ENCODE results near the gene CLDN9. TPM values are rescaled to one million over a fixed set of nuclear protein-coding genes. Genes with fewer than 3 reads are reported as not detected.

The CLDN9 gene
- total RNA-seq, 2 donors from 2014 or later, result 0.91 TPM; not detected in 1

GRCh38 chr16:3013998-3014690 lies 1.4 kb downstream of the CLDN9 start:
- intact Hi-C loops (cut with DNase I), result no loop called here
- H3K4me1 ChIP-seq (replicated peaks), result peaks cover 7% of the 10 kb centered on the region
- no peak overlapping the region for H3K27ac ChIP-seq
- H3K9me3 ChIP-seq, result no peaks in the 10 kb centered on the region
- no peaks in the 10 kb centered on the region for H3K27me3 ChIP-seq (replicated peaks; ENCODE audit: insufficient read depth)
- no peak overlapping the region for H3K4me3 ChIP-seq
- no peak for DNase-seq (ENCODE audit: low spot score)
- TF ChIP-seq POLR2A (IDR thresholded peaks at IDR 0.05) (no peak), CTCF (IDR thresholded peaks at IDR 0.05) (no peak), POLR2AphosphoS5 (IDR thresholded peaks at IDR 0.05) (no peak)
- 81% methylated on average over 9 of the region's 12 CpGs for WGBS
- H3K36me3 ChIP-seq, result no peaks in the 10 kb centered on the region

GRCh38 chr16:3014971-3015370 lies 2.2 kb downstream of the CLDN9 start:
- Histone ChIP-seq H3K4me3 (no peak overlapping the region), H3K27me3 (replicated peaks; ENCODE audit: insufficient read depth) (no peaks in the 10 kb centered on the region), H3K9me3 (no peaks in the 10 kb centered on the region), H3K36me3 (no peaks in the 10 kb centered on the region), H3K4me1 (replicated peaks) (peaks cover 6% of the 10 kb centered on the region), H3K27ac (no peak overlapping the region)
- intact Hi-C loops (cut with DNase I), result no loop called here
- TF ChIP-seq CTCF (IDR thresholded peaks at IDR 0.05) (no peak), POLR2AphosphoS5 (IDR thresholded peaks at IDR 0.05) (no peak), POLR2A (IDR thresholded peaks at IDR 0.05) (no peak)
- 87% methylated on average over 6 of the region's 6 CpGs for WGBS
- DNase-seq (ENCODE audit: low spot score), result no peak

GRCh38 chr16:3015865-3016521 lies 3.3 kb downstream of the CLDN9 start:
- H3K36me3 ChIP-seq, result no peaks in the 10 kb centered on the region
- H3K9me3 ChIP-seq, result no peaks in the 10 kb centered on the region
- no peak overlapping the region for H3K27ac ChIP-seq
- intact Hi-C loops (cut with DNase I), result no loop called here
- DNase-seq (ENCODE audit: low spot score), result no peak
- WGBS, result 85% methylated on average over 13 of the region's 13 CpGs
- TF ChIP-seq CTCF (IDR thresholded peaks at IDR 0.05) (no peak), POLR2AphosphoS5 (IDR thresholded peaks at IDR 0.05) (no peak), POLR2A (IDR thresholded peaks at IDR 0.05) (no peak)
- H3K4me1 ChIP-seq (replicated peaks), result no peaks in the 10 kb centered on the region
- no peak overlapping the region for H3K4me3 ChIP-seq
- H3K27me3 ChIP-seq (replicated peaks; ENCODE audit: insufficient read depth), result no peaks in the 10 kb centered on the region

GRCh38 chr16:3017344-3017743 lies 4.6 kb downstream of the CLDN9 start:
- H3K4me1 ChIP-seq (replicated peaks), result peaks cover 9% of the 10 kb centered on the region
- no peak overlapping the region for H3K4me3 ChIP-seq
- WGBS, result 60% methylated on average over 19 of the region's 20 CpGs
- H3K27me3 ChIP-seq (replicated peaks; ENCODE audit: insufficient read depth), result no peaks in the 10 kb centered on the region
- no peak overlapping the region for H3K27ac ChIP-seq
- intact Hi-C loops (cut with DNase I), result no loop called here
- no peak for DNase-seq (ENCODE audit: low spot score)
- no peaks in the 10 kb centered on the region for H3K9me3 ChIP-seq
- H3K36me3 ChIP-seq, result no peaks in the 10 kb centered on the region
- TF ChIP-seq POLR2A (IDR thresholded peaks at IDR 0.05), result no peak
- no peak for TF ChIP-seq CTCF (IDR thresholded peaks at IDR 0.05)
- TF ChIP-seq POLR2AphosphoS5 (IDR thresholded peaks at IDR 0.05), result no peak
